Activated CD4-positive, alpha-beta T cell treated with anti-CD3 and anti-CD28 coated beads for 4 hours (primary cell): ENCODE data around the gene BPIFB1.

Experiments used
- DNase-seq, 2 donors: peaks; one replicate each; pipeline ENCODE4 v3.0.0-alpha.2; 2020

BPIFB1 gene, protein sequence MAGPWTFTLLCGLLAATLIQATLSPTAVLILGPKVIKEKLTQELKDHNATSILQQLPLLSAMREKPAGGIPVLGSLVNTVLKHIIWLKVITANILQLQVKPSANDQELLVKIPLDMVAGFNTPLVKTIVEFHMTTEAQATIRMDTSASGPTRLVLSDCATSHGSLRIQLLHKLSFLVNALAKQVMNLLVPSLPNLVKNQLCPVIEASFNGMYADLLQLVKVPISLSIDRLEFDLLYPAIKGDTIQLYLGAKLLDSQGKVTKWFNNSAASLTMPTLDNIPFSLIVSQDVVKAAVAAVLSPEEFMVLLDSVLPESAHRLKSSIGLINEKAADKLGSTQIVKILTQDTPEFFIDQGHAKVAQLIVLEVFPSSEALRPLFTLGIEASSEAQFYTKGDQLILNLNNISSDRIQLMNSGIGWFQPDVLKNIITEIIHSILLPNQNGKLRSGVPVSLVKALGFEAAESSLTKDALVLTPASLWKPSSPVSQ

DNA sequence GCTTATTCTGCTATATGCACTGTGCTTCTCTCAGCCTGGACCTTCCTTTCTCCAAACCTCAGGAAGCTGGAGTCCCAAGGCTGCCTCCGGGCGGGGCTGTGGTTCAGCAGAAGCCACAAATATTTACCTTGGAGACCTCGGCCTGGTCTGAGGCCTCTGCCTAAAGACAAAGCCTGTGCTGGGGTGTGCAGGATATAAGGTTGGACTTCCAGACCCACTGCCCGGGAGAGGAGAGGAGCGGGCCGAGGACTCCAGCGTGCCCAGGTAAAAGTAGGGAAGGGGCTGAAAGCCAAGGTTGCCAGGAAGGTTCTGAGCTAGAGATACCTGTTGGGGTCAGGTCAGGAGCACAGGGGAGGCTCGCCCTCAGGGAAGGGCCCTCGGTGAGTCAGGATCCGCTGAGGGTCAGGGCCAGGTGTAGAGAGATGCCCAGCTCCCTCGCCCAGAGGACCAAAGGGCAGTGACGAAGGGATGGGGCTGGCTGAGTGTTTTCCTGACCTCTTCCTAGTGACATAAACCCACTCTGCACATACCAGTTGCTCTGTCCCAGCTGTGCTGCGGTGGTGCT lies at the start of gene BPIFB1:
Gene BPIFB1 (plus strand): TSS at position 224 of the 565 bp plus-strand sequence. CDS start 2,860 bp downstream, outside the sequence.
- no peak for DNase-seq

DNA sequence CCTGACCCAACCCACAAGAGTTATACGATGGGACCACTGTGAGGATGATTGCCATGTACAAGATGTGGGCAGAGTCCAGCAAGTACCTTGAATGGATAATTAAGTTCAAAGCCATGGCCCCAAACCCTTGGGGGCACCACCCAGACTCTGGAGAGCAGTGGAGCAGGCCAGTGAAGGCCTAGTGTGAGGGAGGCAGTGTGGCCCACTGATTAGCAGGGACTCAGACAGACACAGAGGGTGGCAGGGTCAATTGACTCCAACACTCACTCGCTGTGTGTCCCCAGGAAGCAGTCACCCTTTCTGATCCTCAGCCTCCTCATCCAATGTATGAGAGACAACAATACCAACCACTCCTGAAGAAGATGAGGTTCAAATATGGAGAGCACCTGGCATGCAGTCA lies 49.0 kb upstream of the BPIFB1 start:
- DNase-seq, result no peak

DNA sequence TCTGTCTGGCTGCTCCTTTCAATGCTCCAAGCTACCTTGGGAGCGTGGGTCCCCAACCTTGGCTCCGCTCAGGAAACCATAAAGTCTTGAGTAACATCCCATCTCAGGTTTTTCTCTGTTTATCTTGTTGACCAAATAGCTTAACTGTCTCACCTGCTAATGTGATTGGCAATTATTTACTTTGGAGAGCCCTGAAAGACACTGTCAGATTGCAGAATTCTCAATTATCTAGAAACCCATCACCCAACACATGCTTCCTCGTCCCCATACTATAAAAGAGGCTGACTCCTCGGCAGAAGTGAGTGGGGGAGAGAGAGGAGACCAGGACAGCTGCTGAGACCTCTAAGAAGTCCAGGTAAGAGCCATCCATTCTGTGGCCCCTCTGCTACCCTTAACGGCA lies 47.3 kb upstream of the BPIFB1 start, which contains the start of gene BPIFA1:
Gene BPIFA1 (plus strand): TSS at position 301 of the 400 bp plus-strand sequence. CDS start 1,716 bp downstream, outside the sequence.
- DNase-seq, result no peak

DNA sequence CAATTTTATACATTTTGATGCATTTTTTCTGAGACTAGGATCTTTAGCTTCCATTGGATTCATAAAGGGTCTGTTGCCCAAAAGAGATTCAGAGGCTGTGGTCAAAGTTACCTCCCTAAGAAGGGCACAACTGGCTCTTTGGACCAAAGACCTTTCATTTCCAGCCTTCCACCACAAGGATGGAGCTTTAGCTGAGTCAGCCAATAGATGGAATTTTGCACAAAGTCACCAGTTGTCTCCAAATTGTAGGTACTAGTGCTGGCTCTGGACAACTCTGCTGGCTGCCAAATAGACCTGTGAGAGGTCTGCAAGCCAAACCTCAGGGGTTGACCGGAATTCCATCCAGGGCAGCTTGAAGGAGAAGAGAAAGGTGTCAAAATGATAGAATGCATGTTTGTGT lies 46.7 kb upstream of the BPIFB1 start:
- no peak for DNase-seq

DNA sequence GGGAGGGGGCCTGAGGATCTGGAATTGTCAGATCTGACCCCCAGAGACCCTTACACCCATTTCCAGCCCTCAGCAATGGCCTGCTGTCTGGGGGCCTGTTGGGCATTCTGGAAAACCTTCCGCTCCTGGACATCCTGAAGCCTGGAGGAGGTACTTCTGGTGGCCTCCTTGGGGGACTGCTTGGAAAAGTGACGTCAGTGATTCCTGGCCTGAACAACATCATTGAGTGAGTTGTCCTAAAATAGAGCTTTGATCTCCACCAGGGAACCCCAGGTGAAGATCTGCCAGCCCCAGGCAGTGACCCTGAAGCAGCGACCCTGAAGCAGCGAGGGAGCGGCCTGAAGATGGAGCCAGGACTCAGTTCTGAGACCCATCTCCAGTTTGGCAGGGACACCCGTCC lies 45.0 kb upstream of the BPIFB1 start:
- DNase-seq, result no peak

DNA sequence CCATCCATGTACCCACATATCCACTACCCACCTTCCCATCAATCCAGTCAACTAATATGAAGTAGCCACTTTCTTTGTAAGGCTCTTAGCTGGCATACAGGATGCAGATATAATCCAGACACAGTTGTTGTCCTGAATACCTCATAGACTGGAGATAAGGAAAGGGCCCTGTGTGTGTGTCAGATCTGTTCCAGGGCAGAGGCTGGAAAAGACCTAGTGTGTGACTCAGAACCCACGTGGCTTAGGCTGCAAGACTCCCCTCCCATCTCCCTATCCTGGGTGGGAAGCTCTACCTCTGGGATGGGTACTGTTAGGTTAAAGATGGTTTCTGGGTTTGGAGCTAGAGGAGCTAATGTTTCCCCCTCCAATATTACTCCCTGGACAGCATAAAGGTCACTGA lies 43.6 kb upstream of the BPIFB1 start:
- DNase-seq, result no peak

DNA sequence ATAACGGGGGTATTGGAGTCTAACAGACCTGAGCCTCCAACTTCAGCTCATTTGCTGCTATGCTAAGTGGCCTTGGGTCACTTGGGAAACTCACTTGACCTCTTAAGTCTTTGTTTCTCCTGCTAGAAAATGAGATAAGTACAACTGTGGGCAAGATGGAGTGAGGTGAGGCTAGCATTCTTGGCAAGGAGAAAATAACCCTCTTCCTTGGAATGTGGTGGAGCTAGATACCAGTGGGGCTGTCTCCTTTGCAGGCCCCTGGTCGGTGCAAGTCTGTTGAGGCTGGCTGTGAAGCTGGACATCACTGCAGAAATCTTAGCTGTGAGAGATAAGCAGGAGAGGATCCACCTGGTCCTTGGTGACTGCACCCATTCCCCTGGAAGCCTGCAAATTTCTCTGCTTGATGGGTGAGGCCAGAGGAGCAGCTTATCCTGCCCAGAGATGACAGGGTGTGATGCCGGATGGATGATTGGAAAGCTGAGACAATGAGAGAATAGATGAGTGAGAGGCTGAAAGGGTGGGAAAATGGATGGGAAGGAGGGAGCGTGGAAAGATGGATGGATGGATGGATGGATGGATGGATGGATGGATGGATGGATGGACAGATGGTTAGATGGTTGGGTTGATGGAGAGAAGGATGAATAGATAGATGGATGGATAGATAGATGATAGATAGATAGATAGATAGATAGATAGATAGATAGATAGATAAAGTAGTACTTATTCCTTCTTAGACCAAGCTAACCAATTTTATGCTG lies 42.9 kb upstream of the BPIFB1 start:
- no peak for DNase-seq

DNA sequence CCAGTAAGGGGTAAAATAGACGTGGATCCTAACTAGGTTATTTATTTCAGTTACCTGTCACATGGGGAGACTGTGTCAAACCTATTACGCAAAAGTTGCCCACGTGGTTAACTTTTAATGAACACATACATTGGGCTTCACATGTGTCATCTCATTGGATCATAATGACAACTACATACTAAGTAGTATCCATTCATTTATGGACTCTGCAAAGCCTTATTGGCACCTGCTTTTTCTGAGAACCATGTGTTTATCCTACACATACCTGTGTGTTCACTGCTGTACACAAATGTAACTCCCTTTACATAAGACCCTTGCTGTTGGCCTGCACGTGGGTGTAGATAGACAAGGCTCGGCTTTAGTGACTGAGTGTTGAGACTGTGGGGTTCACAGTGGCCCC lies 42.1 kb upstream of the BPIFB1 start:
- DNase-seq, result no peak

DNA sequence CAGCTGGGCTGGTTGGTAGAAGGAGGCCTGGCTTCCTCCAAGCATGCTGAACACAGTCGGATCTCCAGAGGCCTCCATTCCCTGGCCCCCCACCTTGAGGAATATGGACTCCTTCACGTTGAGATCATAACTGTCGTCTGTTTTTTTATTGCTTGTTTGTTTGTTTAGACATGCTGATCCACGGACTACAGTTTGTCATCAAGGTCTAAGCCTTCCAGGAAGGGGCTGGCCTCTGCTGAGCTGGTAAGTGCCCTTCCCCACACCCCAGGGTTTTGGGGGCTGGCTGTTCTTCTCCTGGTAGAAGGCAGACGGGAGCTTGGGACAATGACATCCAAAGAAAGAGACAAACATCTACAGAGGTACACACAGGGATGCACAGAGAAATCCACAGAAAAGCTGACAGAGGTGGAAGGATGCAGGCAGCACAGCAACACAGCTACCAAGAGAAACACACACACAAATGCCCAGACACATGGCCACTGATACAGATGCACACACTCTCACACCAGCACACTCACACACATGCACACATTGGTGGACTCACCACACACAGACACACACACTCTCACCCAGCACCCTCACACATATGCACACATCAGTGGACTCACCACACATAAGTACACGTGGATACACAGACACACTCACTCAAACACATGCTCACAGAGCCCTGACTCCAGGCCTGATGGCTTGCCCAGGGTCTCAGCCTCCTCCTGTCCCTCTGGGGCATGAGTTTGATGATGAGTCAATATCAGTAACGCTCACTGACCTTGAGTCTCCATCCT lies 40.5 kb upstream of the BPIFB1 start:
- no peak for DNase-seq

DNA sequence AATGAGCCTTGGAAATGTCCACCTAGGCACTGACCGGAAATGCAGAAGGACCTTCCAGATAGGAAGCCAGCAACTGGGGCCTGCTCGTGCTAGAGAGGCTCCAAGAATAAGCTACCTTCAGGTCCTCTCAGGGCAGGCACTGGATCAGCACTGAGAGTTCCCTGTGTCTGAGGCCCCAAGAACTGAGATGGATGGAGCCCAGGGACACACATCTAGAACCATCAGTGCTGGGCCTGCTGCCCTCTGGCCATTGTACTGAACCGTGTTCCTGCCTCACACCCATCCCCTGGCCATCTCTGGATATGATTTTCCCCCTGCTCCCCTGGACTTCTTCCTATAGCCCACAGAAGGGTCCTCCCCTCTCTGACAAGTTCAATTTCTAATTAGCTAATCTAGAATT lies 36.9 kb upstream of the BPIFB1 start:
- no peak for DNase-seq

DNA sequence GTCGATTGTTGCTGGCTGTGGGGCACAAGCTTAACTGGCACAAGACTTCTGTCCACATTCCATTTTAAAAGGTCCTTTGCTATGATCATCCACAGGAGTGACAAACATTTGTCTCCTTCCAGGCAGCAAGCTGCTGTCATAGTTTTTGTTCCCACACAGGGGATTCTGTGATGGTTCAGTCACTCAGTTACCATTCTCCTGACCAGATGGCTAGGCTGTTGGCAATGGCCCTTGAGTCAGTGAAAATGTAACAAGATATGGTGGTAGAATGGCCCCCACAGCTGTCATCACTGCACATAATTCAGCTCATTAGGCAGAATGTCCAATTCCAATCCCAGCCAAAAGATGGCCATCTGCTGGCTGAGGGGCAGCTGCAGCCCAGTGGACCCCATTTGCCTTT lies 33.6 kb upstream of the BPIFB1 start:
- DNase-seq, result no peak

DNA sequence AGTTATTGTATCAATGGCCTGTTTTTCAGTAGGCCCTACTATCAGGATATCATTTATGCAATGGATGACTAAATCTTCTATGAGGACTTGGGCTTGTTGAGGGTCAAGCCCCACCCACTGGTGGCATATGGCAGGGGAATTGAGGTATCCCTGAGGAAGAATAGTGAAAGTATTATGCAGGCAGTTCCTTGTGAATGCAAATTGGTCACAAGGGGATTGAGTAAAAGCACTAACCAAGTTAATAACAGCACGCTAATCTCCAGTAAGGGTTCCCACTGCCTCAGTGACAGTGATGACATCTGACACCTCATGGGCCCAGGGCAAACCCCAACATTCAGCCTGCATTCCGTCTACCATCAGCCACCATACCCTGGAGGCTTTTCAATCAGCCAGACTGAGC lies 32.3 kb upstream of the BPIFB1 start:
- no peak for DNase-seq

DNA sequence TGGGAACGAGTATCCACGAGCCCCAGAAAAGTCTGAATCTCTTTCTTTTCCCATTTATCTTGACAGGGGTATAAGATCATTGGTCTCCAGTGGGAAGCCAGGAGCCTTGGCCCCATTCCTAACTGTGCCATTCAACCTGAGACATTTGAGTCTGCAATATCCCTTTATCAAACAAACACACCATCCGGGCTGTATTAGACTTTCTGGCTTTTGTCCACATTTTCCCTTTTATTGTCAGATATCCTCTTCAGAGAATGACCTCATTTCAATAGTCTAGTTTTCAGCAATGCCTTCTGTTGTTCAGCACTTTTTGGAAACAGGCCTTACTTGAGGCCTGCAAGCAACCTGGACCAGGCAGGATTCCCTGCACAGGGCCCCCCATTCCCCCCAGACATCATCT lies 31.5 kb upstream of the BPIFB1 start:
- DNase-seq, result no peak

DNA sequence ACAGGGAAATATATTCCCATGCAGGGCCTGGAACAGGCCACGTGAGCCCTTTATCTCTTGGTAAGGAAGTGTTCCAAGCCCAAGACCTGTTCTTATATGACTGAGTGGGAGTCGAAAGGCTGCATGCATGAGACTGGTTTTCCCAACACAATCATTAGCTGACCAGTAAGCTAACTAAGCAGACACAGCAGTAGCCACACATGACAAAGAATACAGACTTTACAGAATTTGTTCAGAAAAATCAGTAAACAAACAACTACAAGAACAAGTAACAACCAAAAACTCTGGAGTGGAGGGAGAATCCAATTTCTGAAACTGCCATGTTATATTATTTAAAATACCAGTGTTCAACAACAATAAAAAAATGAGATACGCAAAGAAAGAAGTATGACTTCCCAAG lies 30.6 kb upstream of the BPIFB1 start:
- DNase-seq, result no peak

DNA sequence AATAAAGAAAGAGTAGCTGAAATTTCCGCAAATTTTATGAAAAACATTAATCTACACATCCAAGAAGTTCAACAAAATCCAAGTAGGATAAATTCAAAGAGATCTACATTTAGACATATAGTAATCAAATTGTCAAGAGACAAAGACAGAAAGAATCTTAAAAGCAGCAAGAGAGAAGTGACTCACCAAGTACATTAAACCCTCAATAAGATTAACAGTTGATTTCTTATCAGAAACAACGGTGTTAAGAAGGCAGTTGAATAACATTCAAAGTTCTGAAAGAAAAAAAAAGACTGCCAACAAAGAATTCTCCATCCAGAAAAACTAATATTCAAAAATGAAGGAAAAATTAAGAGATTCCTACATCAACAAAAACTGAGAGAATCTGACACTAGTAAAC lies 28.0 kb upstream of the BPIFB1 start:
- DNase-seq, result no peak

DNA sequence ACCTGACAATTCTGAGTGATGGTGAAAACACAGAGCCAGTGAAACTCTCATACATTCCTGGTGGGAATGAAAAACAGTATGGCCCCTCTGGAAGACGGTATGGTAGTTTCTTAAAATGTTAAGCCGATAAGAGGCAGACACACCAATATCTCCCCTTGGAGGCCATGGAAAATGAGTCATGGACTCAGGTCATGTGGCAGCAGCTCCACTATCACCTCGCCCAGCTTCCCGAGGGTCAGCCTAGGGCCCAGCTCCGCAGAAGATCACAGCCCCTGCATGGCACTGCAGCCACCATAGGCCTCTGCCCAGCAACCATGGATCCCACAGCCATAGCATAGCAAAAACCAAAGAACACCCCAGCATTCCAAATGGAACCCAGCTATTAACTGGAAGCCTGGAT lies 25.8 kb upstream of the BPIFB1 start:
- DNase-seq, result no peak

DNA sequence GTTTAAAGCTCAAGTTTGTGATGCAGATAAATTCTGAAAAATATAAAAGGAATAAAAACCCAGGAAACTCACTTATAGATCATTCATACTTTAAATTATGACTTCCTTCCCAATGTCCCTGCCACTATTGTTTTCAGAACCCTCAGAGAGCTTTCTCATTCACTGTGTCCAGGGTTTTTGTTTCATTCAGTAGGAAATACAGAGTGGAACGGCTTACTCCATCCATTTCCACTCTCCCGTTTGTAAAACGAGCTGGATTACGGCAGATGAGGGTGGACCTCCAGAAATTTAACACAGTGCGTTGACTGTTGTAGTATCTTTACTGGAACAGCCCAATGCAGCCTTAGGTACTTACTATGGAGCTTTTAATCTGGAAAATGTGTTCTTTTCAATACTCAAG lies 23.6 kb upstream of the BPIFB1 start:
- no peak for DNase-seq

DNA sequence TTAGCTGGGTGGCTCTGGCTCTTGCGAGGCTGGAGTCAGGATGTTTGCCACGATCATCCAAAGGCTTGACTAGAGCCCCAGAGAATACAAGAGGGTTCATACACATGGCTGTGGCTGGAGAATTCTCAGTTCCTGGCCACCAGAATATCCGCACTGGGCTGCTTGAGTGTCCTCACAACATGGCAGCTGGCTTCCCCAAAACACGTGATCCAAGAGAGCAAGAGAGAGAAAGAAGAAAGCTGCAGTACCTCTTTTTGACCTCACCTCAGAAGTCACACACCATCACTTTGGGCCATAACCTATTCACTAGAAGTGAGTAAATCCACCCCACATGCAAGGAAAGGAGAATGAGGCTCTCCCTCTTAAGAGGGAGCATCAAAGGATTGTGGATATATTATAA lies 21.5 kb upstream of the BPIFB1 start:
- DNase-seq, result no peak

DNA sequence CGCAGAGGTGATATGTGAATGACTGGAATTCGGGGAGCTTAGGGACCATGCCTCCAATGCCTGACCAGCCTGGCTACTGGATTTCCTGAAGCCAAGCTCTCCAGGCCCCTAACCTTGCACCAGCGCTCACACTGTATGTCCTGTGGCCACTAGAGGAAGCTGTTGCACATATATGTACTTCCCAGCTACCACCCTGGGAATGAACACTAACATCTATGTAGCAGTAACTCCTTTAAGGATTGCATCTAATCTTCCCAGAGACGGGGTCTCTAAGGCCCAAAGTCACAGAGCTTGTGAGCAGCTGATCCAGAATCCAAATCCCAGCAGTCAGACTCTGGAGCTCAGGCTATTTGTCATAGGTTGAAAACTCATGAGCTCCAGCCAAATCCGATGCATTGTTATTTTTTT lies 20.4 kb upstream of the BPIFB1 start:
- DNase-seq, result no peak

DNA sequence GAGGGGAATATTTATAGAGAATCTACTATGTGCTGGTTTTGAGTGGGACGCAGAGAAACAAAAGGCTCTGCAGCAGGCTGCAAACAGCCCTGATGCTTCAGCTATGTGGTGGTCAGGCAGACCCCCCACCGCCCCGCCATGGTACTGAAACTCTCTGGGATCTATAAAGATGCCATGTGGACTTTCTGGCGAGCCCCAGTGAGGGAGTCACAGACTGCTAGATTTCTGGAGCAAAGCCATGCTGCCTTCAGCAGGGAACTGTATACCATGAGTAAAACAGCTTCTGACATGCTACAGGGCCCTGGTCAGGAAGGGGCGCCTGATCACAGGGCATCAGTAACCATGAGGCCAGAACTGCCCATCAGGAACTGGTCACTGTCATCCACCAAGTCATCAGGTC lies 19.2 kb upstream of the BPIFB1 start:
- DNase-seq, result no peak

DNA sequence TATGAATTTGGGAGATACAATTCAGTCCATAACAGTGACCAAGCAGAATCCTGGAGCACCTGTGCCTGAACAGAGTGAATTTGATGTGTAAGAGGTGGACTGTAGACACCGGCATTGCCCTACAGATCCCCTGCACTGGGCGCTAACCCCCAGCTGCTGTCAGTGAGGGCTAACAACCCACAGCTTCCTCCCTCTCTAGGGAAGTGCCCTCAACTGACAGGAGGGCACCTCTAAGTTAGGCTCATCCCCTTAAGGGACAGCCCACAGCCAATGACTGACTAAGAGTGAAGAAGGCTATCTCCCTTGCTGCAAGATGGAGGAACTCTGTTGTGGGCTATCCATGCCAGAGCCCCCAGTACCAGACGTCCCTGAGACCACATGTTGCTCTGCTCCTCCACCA lies 15.3 kb upstream of the BPIFB1 start:
- no peak for DNase-seq

DNA sequence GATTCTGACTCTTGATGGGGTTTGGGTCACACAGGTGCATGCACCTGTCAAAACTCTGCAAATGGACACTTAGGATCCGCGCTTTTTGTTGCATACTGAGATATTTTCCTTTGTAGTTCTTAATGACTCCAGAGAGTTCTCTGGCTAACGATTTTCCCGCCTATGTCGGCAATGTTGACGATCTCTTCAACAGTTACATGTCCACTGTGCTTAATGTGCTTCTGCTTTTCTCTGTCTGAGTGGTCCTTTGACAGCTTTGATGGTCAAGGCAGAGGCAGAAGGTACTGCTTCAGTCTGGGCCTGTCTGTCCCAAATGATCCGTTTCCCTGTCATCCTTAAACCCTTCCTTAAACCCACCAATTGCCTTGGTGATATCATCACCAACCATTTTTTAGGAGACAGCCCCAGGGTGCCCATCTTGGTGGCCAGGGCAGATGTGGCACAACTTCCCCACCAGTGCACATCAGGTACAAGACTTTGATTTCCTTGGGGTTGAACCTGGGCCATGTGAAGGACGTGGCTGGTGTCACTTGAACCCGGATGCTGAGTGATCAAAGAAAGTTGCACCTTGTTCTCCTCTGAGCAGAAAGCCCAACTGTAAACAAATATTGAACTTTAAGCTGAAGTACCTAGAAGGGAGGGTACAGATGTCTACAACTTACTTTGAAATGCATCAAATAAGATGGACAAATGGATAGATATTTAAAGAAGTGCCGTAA lies 10.7 kb upstream of the BPIFB1 start:
- no peak for DNase-seq
